Measurements from ENCODE around the gene OR4F6. TPM values are rescaled to one million over a fixed set of nuclear protein-coding genes. Genes with fewer than 3 reads are reported as not detected.

OR4F6 gene
- total and polyA plus RNA-seq, 8 donors = not detected

- FAIRE-seq = no peak
- Histone ChIP-seq H3K27ac (no peak overlapping the region), H3K27me3 (no peaks in the 10 kb centered on the region), H3K4me1 (no peaks in the 10 kb centered on the region), H3K36me3 (no peaks in the 10 kb centered on the region), H3K4me3 (no peak overlapping the region), H3K9me3 (no peaks in the 10 kb centered on the region)
- DNase-seq = no peak
- ATAC-seq = no peak
- intact Hi-C loops (cut with DNase I) = no loop called here
- TF ChIP-seq, protein P1, sequence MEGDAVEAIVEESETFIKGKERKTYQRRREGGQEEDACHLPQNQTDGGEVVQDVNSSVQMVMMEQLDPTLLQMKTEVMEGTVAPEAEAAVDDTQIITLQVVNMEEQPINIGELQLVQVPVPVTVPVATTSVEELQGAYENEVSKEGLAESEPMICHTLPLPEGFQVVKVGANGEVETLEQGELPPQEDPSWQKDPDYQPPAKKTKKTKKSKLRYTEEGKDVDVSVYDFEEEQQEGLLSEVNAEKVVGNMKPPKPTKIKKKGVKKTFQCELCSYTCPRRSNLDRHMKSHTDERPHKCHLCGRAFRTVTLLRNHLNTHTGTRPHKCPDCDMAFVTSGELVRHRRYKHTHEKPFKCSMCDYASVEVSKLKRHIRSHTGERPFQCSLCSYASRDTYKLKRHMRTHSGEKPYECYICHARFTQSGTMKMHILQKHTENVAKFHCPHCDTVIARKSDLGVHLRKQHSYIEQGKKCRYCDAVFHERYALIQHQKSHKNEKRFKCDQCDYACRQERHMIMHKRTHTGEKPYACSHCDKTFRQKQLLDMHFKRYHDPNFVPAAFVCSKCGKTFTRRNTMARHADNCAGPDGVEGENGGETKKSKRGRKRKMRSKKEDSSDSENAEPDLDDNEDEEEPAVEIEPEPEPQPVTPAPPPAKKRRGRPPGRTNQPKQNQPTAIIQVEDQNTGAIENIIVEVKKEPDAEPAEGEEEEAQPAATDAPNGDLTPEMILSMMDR (IDR thresholded peaks at IDR 0.05) = no peak
- 62 to 71% methylated on average over 10 of the region's 10 CpGs for WGBS, 2 donors
These were observed 4.1 kb downstream of the OR4F6 start for GRCh38 chr15:101807345-101807945.

DNA sequence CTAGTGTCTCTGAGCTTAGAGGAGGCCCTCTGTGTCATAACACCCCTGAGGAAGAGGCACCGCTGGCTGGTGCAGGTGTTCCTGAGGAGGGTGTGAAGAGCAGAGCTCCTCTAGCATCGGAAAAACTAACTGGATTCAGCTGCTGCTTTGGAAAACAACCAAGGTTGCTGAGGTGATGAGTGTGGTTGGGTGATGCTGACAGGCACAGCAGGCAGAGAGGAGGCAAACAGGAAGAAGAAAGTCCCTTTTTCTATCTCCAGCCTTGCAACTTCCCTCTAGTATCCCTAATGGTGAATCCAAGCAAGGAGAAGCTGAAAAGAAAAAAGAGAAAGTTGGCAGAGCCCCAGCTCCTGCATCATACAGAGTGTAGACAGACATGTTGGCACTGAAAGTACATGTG, 4.9 kb downstream of the OR4F6 start:
- no peak overlapping the region for H3K27ac ChIP-seq
- ATAC-seq = no peak
- no peak for DNase-seq
- FAIRE-seq = no peak
- TF ChIP-seq, protein P1 (IDR thresholded peaks at IDR 0.05) = no peak
- no peaks in the 10 kb centered on the region for H3K4me1 ChIP-seq
- intact Hi-C loops (cut with DNase I) = no loop called here
- H3K9me3 ChIP-seq = no peaks in the 10 kb centered on the region
- H3K36me3 ChIP-seq = no peaks in the 10 kb centered on the region
- H3K4me3 ChIP-seq = no peak overlapping the region
- WGBS, 2 donors = 41 to 59% methylated on average over 2 of the region's 2 CpGs
- no peaks in the 10 kb centered on the region for H3K27me3 ChIP-seq

GRCh38 chr15:101810456-101810855, 7.1 kb downstream of the OR4F6 start:
- TF ChIP-seq, protein P1 (IDR thresholded peaks at IDR 0.05) = no peak
- H3K27me3 ChIP-seq = no peaks in the 10 kb centered on the region
- no peaks in the 10 kb centered on the region for H3K36me3 ChIP-seq
- ATAC-seq (no peak), DNase-seq (no peak), FAIRE-seq (no peak)
- intact Hi-C loops (cut with DNase I) = no loop called here
- H3K9me3 ChIP-seq = no peaks in the 10 kb centered on the region
- H3K27ac ChIP-seq = no peak overlapping the region
- H3K4me1 ChIP-seq = no peaks in the 10 kb centered on the region
- H3K4me3 ChIP-seq = no peak overlapping the region
- WGBS, 2 donors = 79 to 91% methylated on average over 1 of the region's 1 CpG

- Histone ChIP-seq H3K9me3 (no peaks in the 10 kb centered on the region), H3K4me3 (no peak overlapping the region), H3K4me1 (no peaks in the 10 kb centered on the region), H3K27me3 (no peaks in the 10 kb centered on the region), H3K27ac (no peak overlapping the region), H3K36me3 (no peaks in the 10 kb centered on the region)
- no peak for ATAC-seq
- DNase-seq = no peak
- intact Hi-C loops (cut with DNase I) = no loop called here
- WGBS, 2 donors = 40 to 48% methylated on average over 3 of the region's 3 CpGs
- no peak for FAIRE-seq
- TF ChIP-seq, protein P1 (IDR thresholded peaks at IDR 0.05) = no peak
These were observed 7.6 kb downstream of the OR4F6 start for GRCh38 chr15:101810876-101811275.

- FAIRE-seq (no peak), ATAC-seq (no peak), DNase-seq (no peak)
- peaks cover 0 to 5% (median 0%) of the 10 kb centered on the region in 4 donors for H3K27me3 ChIP-seq
- H3K27ac ChIP-seq = no peak within 1 kb of the TSS
- intact Hi-C loops (cut with DNase I) = no loop called here
- H3K9me3 ChIP-seq = no peaks in the 10 kb centered on the region
- H3K4me1 ChIP-seq = no peaks in the 10 kb centered on the region
- no peaks in the 10 kb centered on the region for H3K36me3 ChIP-seq
- TF ChIP-seq, protein P1 (IDR thresholded peaks at IDR 0.05) = no peak
- H3K4me3 ChIP-seq = no peak within 1 kb of the TSS
These were observed 8.6 kb downstream of the OR4F6 start, which contains the start of gene OR4F15 for GRCh38 chr15:101811902-101812301. Gene OR4F15, plus strand, starts transcription at chr15:101812202. Its CDS starts 5,985 bp downstream, at chr15:101818187.
